ENCODE data around the gene ASRGL1.

ASRGL1 gene

GRCh38 chr11:62428871-62429560 lies 91.8 kb downstream of the ASRGL1 start:
- no peak for TF ChIP-seq CTCF (IDR thresholded peaks at IDR 0.05; ENCODE audit: low read depth, low read length, missing control alignments)
- H3K4me3 ChIP-seq (ENCODE audit: low read depth, low read length) = no peak overlapping the region
- no peak for DNase-seq (ENCODE audit: low read depth)
- in situ Hi-C loops (cut with HindIII; ENCODE audit: low sequenced_read_pairs) = no loop called here

DNA sequence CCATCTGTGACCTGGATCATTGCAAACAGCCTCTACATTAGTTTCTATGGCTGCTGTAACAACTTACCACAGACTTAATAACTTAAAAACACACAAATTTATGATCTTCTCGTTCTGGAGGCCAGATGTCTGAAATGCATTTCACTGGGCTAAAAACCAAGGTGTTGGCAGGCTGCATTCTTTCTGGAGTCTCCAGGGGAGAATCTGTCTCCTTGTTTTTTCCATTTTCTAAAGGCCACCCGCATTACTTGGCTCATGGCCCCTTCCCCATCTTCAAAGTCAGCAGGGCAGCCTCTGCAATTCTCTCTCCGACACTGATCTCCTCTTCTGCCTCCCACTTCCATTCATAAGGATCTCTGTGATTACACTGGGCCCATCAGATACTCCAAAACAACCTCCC lies 93.2 kb downstream of the ASRGL1 start:
- TF ChIP-seq CTCF (IDR thresholded peaks at IDR 0.05; ENCODE audit: low read depth, low read length, missing control alignments) = no peak
- DNase-seq (ENCODE audit: low read depth) = no peak
- in situ Hi-C loops (cut with HindIII; ENCODE audit: low sequenced_read_pairs) = loop anchor here (5.0 kb wide), 1 partner anchor 67 kb away; no protein-coding TSS in a partner anchor
- H3K4me3 ChIP-seq (ENCODE audit: low read depth, low read length) = no peak overlapping the region

DNA sequence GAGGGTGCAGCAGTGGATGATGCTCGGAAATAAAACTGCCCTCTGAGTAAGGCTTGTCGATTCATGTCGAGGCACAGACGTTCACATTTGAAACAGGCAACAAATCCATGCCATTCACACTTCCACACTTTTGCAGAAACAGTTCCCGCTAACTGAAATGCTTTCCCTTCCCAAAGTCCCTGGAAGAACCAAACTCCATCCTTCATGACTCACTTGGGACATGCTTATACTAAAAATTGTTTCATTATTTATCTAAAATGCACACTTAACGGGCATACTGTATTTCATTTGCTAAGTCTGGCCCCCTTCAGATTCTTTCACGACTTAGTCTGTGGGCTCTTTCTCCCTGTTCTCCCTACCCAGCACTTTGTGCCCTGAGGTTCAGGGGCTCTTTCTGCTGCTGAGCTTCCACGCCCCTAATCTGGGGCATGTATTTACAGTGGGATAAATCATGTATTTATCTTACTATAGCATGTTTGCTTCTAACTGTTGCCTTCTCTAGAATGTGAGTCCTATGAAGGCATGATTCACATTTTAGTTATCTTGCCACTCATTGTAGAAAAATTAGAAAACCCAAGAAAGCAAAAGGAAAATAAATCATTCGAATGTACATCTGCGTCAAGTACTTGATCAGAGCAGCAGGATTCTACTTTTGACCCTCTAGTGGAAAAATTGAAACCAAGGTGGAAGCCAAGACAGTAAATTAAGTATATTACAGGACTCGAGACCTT lies 94.1 kb downstream of the ASRGL1 start:
- no peak for DNase-seq (ENCODE audit: low read depth)
- in situ Hi-C loops (cut with HindIII; ENCODE audit: low sequenced_read_pairs) = loop anchor here (5.0 kb wide), 1 partner anchor 66 kb away; no protein-coding TSS in a partner anchor

GRCh38 chr11:62432695-62433094 lies 95.4 kb downstream of the ASRGL1 start:
- DNase-seq (ENCODE audit: low read depth) = no peak
- TF ChIP-seq CTCF (IDR thresholded peaks at IDR 0.05; ENCODE audit: low read depth, low read length, missing control alignments) = no peak
- no peak overlapping the region for H3K4me3 ChIP-seq (ENCODE audit: low read depth, low read length)
- in situ Hi-C loops (cut with HindIII; ENCODE audit: low sequenced_read_pairs) = loop anchor here (5.0 kb wide), 1 partner anchor 65 kb away; no protein-coding TSS in a partner anchor

More for the DNA sequence above, 94.1 kb downstream of the ASRGL1 start:
- TF ChIP-seq CTCF (IDR thresholded peaks at IDR 0.05; ENCODE audit: low read depth, low read length, missing control alignments) = no peak
- no peak overlapping the region for H3K4me3 ChIP-seq (ENCODE audit: low read depth, low read length)

DNA sequence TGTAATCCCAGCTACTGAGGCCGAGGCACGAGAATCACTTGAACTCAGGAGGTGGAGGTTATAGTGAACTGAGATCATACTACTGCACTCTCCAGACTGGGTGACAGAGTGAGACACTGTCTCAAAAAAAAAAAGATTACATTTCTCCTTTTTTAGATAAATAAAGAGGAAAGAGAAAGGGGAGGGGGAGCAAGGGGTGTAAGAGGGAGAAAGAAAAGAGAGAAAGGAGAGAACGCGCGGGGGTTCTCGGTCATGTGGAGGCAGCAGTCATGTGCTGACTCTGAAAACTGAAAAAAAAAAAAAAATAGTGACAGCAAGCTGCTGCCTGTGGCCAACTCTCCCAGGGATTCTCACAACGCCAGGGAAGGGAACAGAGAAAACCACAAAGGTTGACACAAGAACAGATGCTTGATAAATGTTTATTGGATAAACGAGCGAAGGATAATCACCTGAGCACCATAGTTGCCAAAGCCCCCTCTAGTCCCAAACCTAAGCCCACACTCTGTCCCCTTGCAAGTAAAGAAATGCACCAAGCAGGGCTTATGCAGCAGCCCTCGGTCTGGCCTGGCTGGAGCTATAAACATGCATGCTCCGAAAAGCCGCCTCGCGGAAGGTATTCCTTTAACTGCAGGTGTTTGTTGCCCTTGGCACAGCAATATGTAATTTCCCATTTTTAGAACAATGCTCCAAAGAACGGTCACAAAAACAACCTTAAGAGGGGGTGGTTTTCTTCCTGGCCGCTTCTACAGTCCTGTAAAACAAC lies 96.1 kb downstream of the ASRGL1 start:
- in situ Hi-C loops (cut with HindIII; ENCODE audit: low sequenced_read_pairs) = loop anchor here (5.0 kb wide), 1 partner anchor 64 kb away; no protein-coding TSS in a partner anchor
- no peak for TF ChIP-seq CTCF (IDR thresholded peaks at IDR 0.05; ENCODE audit: low read depth, low read length, missing control alignments)

GRCh38 chr11:62433904-62434276 lies 96.6 kb downstream of the ASRGL1 start:
- no peak for DNase-seq (ENCODE audit: low read depth)
- no peak overlapping the region for H3K4me3 ChIP-seq (ENCODE audit: low read depth, low read length)
- TF ChIP-seq CTCF (IDR thresholded peaks at IDR 0.05; ENCODE audit: low read depth, low read length, missing control alignments) = no peak
- in situ Hi-C loops (cut with HindIII; ENCODE audit: low sequenced_read_pairs) = loop anchor here (5.0 kb wide), 1 partner anchor 63 kb away; no protein-coding TSS in a partner anchor

More for the DNA sequence above, 96.1 kb downstream of the ASRGL1 start:
- DNase-seq (ENCODE audit: low read depth) = no peak
- no peak overlapping the region for H3K4me3 ChIP-seq (ENCODE audit: low read depth, low read length)
